T-helper 2 cell treated with Interferon-gamma antibody and Interleukin-4, amounts not matched to agents 5 μg/mL and 100 μg/mL, for 36 hours (primary cell): ENCODE data around the gene PCDHA1.

ENCODE experiments used
- DNase-seq: peaks from one replicate; pipeline ENCODE4 v3.0.0; 2021; ENCODE audit warnings: low spot score
- H3K27ac Mint-ChIP-seq: one replicate; pipeline ENCODE4 v1.8.0; 2021; ENCODE audit warnings: mild to moderate bottlenecking, mixed read lengths
- H3K27me3 Mint-ChIP-seq: one replicate; pipeline ENCODE4 v1.8.0; 2021; ENCODE audit warnings: low read depth, mixed read lengths
- H3K36me3 Mint-ChIP-seq: one replicate; pipeline ENCODE4 v1.8.0; 2021; ENCODE audit warnings: low read depth, mixed read lengths
- H3K4me1 Mint-ChIP-seq: one replicate; pipeline ENCODE4 v1.8.0; 2021; ENCODE audit warnings: low read depth, mixed read lengths
- H3K4me3 Mint-ChIP-seq: one replicate; pipeline ENCODE4 v1.8.0; 2022; ENCODE audit warnings: mild to moderate bottlenecking, moderate library complexity, mixed read lengths
- H3K9me3 Mint-ChIP-seq: one replicate; pipeline ENCODE4 v1.8.0; 2021; ENCODE audit warnings: mixed read lengths

Gene PCDHA1

DNA sequence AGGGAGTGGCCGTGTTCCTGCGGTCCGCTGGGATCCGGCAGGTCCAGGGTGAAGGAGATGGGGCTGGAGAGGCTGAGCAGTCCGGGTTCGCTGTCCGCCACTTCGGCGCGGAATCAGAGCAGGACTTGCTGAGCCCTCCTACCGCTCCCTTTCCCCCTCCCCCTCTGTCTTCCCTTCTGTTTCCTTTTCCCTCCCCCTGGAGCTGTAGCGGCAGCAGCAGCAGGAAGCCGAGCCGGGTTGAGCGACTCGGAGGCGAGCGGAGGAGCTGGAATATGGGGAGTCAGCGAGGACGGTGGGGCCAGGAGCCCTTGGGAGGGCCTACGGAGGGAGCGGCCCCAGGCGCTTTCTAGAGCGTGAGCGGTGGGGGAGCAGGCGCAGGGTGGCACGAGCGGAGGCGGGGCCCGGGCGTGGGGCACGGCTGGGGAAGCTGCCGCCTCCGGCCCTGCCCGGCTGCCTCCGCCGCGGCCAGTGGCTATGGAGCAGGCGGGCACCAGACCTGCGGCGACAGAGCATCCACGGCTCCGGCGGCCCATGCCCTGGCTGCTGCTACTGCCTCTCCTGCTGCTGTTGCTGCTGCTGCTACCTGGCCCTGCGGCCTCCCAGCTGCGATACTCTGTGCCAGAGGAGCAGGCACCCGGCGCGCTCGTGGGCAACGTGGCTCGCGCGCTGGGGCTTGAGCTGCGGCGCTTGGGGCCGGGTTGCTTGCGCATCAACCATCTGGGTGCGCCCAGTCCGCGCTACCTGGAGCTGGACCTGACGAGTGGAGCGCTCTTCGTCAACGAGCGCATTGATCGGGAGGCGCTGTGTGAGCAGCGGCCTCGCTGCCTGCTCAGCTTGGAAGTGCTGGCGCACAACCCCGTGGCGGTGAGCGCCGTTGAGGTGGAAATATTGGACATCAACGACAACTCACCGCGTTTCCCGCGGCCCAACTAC, 180.6 kb downstream of the PCDHA1 start, which contains the start of gene PCDHAC2:
Gene PCDHAC2 (plus strand): TSS at position 184 of the 933 bp plus-strand sequence. CDS start 291 bp downstream, at position 475.
- no peak for DNase-seq
- H3K9me3 Mint-ChIP-seq, result no peaks in the 10 kb centered on the region
- H3K27me3 Mint-ChIP-seq, result peaks cover 21% of the 10 kb centered on the region
- H3K4me3 Mint-ChIP-seq, result no peak within 1 kb of the TSS
- no peaks in the 10 kb centered on the region for H3K36me3 Mint-ChIP-seq
- H3K27ac Mint-ChIP-seq, result no peak within 1 kb of the TSS
- no peaks in the 10 kb centered on the region for H3K4me1 Mint-ChIP-seq

DNA sequence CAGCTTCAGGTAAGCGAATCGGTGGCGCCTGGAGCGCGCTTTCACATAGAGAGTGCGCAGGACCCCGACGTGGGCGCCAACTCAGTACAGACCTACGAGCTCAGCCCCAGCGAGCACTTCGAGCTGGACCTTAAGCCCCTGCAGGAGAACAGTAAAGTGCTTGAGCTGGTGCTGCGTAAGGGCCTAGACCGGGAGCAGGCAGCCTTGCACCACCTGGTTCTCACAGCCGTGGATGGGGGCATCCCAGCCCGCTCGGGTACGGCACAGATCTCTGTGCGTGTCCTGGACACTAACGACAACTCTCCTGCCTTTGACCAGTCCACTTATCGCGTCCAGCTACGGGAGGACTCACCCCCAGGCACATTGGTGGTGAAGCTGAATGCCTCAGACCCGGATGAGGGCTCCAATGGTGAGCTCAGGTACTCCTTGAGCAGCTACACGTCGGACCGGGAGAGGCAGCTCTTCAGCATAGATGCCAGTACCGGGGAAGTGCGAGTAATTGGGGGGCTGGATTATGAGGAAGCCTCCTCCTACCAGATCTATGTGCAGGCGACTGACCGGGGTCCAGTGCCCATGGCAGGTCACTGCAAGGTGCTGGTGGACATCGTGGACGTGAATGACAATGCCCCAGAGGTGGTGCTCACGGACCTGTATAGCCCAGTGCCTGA, 181.4 kb downstream of the PCDHA1 start:
- H3K36me3 Mint-ChIP-seq, result no peaks in the 10 kb centered on the region

DNA sequence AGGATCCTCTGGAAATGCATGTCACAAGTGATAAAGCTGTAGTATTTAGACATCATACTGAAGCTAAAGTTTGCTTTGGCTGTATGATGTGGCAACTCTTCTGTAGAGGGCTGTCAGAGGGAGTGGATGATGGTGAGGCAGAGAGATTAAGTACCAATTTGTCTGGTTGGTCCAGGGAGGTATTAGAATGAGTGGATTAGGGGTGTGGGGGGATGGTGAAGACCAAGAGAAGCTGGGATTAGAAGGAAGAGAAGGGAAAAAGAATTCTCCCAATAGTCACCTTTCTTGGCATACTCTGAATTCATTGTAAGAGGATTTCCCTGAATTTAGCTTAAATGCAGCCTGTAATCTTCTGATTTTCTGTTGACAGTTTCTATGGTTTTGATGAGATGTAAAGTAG, 183.9 kb downstream of the PCDHA1 start:
- Mint-ChIP-seq H3K4me1 (no peaks in the 10 kb centered on the region), H3K4me3 (no peak overlapping the region)

More for the DNA sequence above, 181.4 kb downstream of the PCDHA1 start:
- H3K4me1 Mint-ChIP-seq, result no peaks in the 10 kb centered on the region
- H3K27me3 Mint-ChIP-seq, result peaks cover 21% of the 10 kb centered on the region
- no peaks in the 10 kb centered on the region for H3K9me3 Mint-ChIP-seq
- H3K4me3 Mint-ChIP-seq, result no peak overlapping the region
- H3K27ac Mint-ChIP-seq, result no peak overlapping the region
- no peak for DNase-seq

DNA sequence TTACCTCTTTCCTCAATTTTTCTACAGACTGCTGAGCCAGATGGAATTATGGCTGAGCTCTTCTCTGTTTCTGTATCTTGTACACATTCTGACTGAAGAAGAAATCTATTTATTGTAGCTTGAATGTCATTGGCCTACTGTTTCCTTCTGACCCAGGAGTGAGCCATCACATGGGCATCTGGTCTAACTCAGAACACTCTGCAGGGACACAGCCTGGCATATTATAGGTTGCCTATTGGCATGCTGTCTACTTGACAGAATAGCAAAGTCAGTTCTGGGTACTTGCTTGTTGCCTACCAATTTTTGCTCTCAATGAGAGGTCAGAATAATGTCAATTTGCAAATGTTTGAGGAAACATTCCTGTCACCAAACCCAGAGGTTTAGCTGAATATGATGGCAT, 187.6 kb downstream of the PCDHA1 start:
- no peaks in the 10 kb centered on the region for H3K27me3 Mint-ChIP-seq
- H3K27ac Mint-ChIP-seq, result no peak overlapping the region
- no peak for DNase-seq
- H3K9me3 Mint-ChIP-seq, result no peaks in the 10 kb centered on the region
- no peak overlapping the region for H3K4me3 Mint-ChIP-seq
- no peaks in the 10 kb centered on the region for H3K4me1 Mint-ChIP-seq
- H3K36me3 Mint-ChIP-seq, result no peaks in the 10 kb centered on the region

More for the DNA sequence above, 183.9 kb downstream of the PCDHA1 start:
- no peak for DNase-seq
- Mint-ChIP-seq H3K27ac (no peak overlapping the region), H3K36me3 (no peaks in the 10 kb centered on the region), H3K9me3 (no peaks in the 10 kb centered on the region), H3K27me3 (peaks cover 16% of the 10 kb centered on the region)

DNA sequence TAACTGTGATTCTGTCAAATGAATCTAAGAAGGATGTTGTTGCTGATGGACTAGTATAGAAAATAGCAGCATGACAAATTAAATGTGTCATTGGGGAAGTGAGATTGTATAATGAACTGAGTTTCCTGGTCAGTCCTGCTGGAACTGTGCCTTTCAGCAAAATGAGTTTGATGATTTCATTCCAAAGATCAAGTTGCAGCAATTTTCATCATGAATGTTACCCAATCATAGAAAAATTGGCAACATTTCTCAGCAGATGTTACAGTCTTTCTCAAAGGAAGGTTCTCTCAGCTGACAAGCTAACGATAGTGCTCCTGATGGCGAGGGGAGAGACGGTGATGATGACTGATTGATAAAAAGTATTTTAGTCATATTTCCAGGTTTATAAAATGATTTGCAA, 191.1 kb downstream of the PCDHA1 start:
- Mint-ChIP-seq H3K27ac (no peak overlapping the region), H3K4me3 (no peak overlapping the region), H3K36me3 (no peaks in the 10 kb centered on the region)

DNA sequence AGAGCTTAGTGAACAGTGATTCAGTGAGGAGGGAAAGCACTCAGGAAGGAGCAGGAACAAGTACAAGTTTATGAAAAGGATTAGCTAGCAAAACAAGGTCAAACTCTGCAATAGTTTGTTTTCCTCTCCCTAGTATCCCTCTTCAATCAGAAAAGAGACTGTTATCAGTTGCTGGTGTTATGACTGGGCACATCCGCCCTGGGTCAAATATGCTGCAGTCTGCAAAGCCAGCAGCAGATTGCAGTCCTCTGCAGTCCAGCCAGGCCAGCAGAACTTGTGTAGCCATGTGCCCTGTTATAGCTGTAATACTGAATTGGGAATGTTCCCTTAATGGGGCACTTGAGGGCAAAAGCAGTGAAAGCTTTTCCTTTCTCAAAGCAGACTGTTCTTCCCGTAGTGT, 192.3 kb downstream of the PCDHA1 start:
- no peaks in the 10 kb centered on the region for H3K9me3 Mint-ChIP-seq
- no peaks in the 10 kb centered on the region for H3K27me3 Mint-ChIP-seq
- no peak overlapping the region for H3K4me3 Mint-ChIP-seq
- no peaks in the 10 kb centered on the region for H3K4me1 Mint-ChIP-seq
- no peak for DNase-seq
- no peak overlapping the region for H3K27ac Mint-ChIP-seq
- H3K36me3 Mint-ChIP-seq, result no peaks in the 10 kb centered on the region

More for the DNA sequence above, 191.1 kb downstream of the PCDHA1 start:
- no peak for DNase-seq
- Mint-ChIP-seq H3K27me3 (no peaks in the 10 kb centered on the region), H3K9me3 (no peaks in the 10 kb centered on the region), H3K4me1 (no peaks in the 10 kb centered on the region)

DNA sequence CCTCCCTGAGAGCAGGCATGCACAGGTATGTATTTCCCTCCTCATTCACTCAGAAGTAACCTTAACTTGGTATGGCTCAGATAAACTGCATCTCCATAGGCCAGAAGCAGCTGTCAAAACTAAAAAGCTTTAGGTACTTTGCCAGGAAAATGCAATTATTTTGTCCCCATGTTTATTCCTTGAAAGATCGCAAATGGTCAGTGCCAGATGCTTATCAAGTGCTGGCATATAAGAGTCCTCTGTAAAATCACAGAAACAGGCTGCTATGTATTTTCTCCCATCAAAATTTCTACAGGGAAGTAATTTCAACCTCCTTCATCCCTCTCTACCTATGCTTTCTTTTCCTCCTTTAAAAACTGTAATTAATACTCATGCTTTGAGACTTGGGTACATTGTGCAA, 193.0 kb downstream of the PCDHA1 start:
- Mint-ChIP-seq H3K4me3 (no peak overlapping the region), H3K9me3 (no peaks in the 10 kb centered on the region), H3K27me3 (no peaks in the 10 kb centered on the region), H3K36me3 (no peaks in the 10 kb centered on the region), H3K27ac (no peak overlapping the region), H3K4me1 (no peaks in the 10 kb centered on the region)
- no peak for DNase-seq

DNA sequence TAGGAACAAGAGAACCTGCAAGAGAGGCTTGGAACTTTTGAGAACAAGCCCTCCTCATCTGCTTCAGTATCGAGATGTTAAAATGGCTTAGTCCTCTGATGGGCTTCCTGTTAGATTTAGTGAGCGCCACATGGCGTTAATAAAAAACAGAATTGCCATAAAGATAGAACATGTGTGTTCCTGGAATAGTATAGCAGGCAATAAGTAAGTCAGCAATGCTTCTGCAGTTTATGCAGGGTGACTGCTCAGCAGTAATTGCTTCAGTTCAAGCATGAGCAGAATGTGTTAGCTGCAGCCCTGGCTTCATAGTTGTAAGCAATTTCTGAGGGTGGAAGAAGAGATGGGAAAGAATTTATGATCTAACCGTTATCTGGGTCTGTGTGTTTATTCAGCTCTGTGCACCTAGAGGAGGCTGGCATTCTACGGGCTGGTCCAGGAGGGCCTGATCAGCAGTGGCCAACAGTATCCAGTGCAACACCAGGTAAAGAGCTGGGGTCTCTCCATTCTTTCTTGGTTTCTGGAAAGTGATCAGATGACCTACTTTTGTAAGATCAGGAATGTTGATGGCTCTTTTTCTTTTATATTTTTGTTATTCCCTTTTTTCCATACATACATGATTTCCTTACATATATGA, 196.3 kb downstream of the PCDHA1 start:
- H3K4me3 Mint-ChIP-seq, result no peak overlapping the region
- no peak for DNase-seq
- no peaks in the 10 kb centered on the region for H3K36me3 Mint-ChIP-seq
- no peaks in the 10 kb centered on the region for H3K9me3 Mint-ChIP-seq
- no peaks in the 10 kb centered on the region for H3K27me3 Mint-ChIP-seq
- H3K4me1 Mint-ChIP-seq, result no peaks in the 10 kb centered on the region
- no peak overlapping the region for H3K27ac Mint-ChIP-seq

DNA sequence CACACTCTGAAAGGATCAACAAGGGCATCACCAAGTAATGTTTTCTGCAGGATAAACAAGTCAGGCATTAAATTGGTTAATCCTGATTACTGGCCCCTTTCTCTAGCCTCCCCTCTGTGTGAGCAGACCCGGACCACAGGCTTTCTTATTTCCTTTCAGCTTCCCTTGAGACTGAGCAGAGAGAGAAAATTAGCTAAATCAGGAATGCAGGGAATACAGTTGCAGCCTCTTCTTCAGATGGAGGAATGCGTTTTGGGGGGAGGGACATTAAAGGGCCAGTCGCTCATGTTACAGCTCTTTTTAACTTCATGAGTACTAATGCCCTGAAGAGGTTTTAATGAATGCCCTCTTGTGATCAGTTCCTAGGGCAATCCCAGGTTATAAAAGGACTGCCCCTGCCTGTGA, 200.2 kb downstream of the PCDHA1 start:
- no peak for DNase-seq
- Mint-ChIP-seq H3K27me3 (no peaks in the 10 kb centered on the region), H3K9me3 (no peaks in the 10 kb centered on the region)

DNA sequence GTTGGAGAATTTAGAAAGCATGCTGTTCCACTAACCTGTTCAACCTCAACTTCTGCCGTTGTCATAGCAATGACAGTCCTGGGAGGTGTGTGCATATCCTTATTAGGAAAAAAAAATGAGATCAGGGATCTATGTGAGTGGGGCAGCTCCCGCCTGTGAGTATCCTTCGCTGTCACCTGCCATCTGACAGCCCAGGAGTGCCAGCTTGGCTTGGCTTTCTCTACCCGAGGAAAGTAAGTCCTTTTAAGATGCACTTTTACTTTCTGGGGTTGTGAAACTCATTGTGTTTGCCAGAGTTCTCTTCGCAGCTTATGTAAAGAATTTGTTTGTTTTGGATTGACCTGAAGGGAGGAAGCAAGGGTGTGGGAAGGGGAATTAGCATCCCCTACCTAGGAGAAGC, 202.2 kb downstream of the PCDHA1 start:
- Mint-ChIP-seq H3K4me3 (no peak overlapping the region), H3K9me3 (no peaks in the 10 kb centered on the region), H3K4me1 (no peaks in the 10 kb centered on the region)

More for the DNA sequence above, 200.2 kb downstream of the PCDHA1 start:
- Mint-ChIP-seq H3K4me1 (no peaks in the 10 kb centered on the region), H3K27ac (no peak overlapping the region), H3K36me3 (no peaks in the 10 kb centered on the region), H3K4me3 (no peak overlapping the region)

DNA sequence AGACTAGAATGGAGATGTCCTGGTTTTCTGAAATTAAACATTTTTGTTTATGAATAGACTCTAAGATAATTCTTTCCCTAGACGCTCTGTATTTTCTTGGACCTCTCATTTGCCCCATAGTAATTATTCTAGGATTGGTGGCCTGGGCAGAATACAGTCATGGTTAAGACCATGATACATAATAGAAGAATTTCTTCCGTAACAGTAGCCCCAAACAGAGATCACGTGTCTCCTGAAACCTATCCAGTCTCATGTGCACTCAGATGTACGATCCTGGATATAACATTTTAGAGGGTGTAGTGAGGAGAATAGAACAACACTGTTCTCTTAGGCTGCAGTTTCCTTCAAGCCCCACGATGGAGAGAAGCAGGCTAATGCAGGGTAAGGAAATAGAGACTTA, 202.7 kb downstream of the PCDHA1 start:
- H3K36me3 Mint-ChIP-seq, result no peaks in the 10 kb centered on the region
- no peaks in the 10 kb centered on the region for H3K9me3 Mint-ChIP-seq
- H3K27ac Mint-ChIP-seq, result no peak overlapping the region
- no peak overlapping the region for H3K4me3 Mint-ChIP-seq
- H3K4me1 Mint-ChIP-seq, result no peaks in the 10 kb centered on the region
- DNase-seq, result no peak
- no peaks in the 10 kb centered on the region for H3K27me3 Mint-ChIP-seq

More for the DNA sequence above, 202.2 kb downstream of the PCDHA1 start:
- Mint-ChIP-seq H3K36me3 (no peaks in the 10 kb centered on the region), H3K27ac (no peak overlapping the region), H3K27me3 (no peaks in the 10 kb centered on the region)
- DNase-seq, result no peak

DNA sequence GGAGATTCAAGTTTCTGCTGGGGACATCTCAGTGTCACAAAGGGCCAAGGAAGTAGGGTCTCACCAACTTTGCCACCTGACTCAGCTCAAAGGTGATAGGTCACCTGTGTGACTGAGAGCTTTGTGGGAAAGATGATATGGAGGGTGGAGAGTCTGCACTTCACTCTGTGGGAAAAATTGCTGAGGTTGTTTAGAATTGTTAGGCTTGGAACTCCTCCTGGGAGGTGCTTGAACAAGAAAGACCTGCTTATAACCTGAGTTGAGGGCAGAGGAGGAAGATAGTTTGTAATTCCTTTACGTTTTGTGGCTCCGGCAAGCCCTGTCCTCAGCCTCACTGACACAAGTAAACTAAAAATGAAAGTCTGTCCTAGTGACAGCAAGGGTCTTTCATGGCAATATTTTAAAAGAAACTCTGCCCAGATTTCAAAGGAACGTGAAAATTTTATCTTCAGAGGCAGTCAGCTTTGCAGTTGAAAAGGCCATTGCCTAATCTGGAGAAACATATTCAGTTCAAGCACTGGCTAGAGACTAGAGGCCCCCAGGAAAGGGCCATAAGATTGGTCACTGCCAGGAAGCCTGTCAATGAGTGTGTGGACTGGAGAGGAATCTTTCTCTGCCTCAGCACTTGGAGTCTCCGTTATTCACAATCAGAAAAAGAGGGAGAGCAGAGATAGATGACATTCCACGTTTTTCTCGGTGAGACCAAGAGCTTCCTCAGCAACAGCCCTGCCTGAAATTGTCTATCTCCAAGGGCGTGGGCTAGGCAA, 203.5 kb downstream of the PCDHA1 start:
- DNase-seq, result no peak
- Mint-ChIP-seq H3K27ac (no peak overlapping the region), H3K36me3 (no peaks in the 10 kb centered on the region), H3K9me3 (no peaks in the 10 kb centered on the region), H3K4me3 (no peak overlapping the region), H3K4me1 (no peaks in the 10 kb centered on the region), H3K27me3 (no peaks in the 10 kb centered on the region)

DNA sequence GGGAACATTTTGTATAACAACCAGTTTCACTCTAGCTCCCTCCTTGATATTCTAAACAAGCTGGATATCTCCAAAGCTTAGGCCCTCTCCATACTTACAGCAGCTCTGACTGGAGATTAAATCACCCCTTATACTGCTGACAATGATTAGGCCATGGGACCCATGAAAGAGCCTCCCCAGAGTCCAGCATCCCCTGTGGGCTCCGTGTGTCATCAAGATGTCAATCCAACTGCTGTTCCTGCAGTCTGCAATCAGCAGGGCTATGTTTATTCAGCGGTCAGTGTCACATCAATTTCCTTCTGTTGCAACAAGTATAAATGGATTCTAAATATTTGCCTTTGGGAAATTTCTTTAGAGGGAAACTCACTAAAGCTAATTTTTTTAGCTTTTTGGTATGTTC, 206.9 kb downstream of the PCDHA1 start:
- no peaks in the 10 kb centered on the region for H3K27me3 Mint-ChIP-seq
- no peaks in the 10 kb centered on the region for H3K36me3 Mint-ChIP-seq
- no peaks in the 10 kb centered on the region for H3K4me1 Mint-ChIP-seq
- no peak for DNase-seq
- no peak overlapping the region for H3K4me3 Mint-ChIP-seq
- H3K27ac Mint-ChIP-seq, result no peak overlapping the region
- no peaks in the 10 kb centered on the region for H3K9me3 Mint-ChIP-seq
